A549 (cell line): ENCODE data around the gene LMBR1. TPM values are rescaled to one million over a fixed set of nuclear protein-coding genes. Genes with fewer than 3 reads are reported as not detected.
A peak's percentile ranks its signal among the peaks of the same experiment; 100 is the strongest.

ENCODE experiments used
- ATAC-seq, 2 experiments: fragments of 200-7000 bp in 1 of 2; fragments of >200 bp in 1 of 2; cut with Nextera tagmentation in 1 of 2; cut with Tn5 transposase in 1 of 2; 3 replicates each; pipeline versions ENCODE4 v1.8.0 to v1.9.1; 2018 to 2020; ENCODE audit warnings: mild to moderate bottlenecking in 1 of 2, moderate library complexity in 1 of 2
- CTCF ChIA-PET: fragments of 300-600 bp; sonication (Branson Sonifier 250); formaldehyde crosslinking; extraction: SDS; loops from one replicate; lab custom pipeline; 2021; ENCODE audit warnings: antibody characterized with exemption, inconsistent platforms; lab: Yijun Ruan, JAX
- POLR2A ChIA-PET: fragments of 350-600 bp; formaldehyde crosslinking; extraction: SDS; loops from one replicate; lab custom pipeline; 2021; ENCODE audit warnings: antibody characterized with exemption, inconsistent platforms; lab: Yijun Ruan, JAX
- DNase-seq, 2 experiments: peaks; one replicate each; pipeline versions ENCODE4 v3.0.0 to v3.0.0-alpha.2; 2011 to 2016; ENCODE audit warnings: low read depth in 1 of 2, low spot score in 1 of 2
- FAIRE-seq: peaks from 2 replicates; lab custom pipeline; 2011; peaks lifted over from hg19 to GRCh38; lab: Jason Lieb, UNC
- H3K27ac ChIP-seq, 2 experiments: fragments of >200 bp; sonication (Bioruptor Twin); formaldehyde crosslinking; 3 replicates each; pipeline ENCODE4 v1.5.1; 2016 to 2017
- H3K4me1 ChIP-seq: fragments of >200 bp; sonication (Bioruptor Twin); formaldehyde crosslinking; 3 replicates; pipeline ENCODE4 v1.6.1; 2016
- H3K4me2 ChIP-seq: fragments of >200 bp; sonication (Bioruptor Twin); formaldehyde crosslinking; 3 replicates; pipeline ENCODE4 v1.6.1; 2016
- H3K4me3 ChIP-seq: fragments of >200 bp; sonication (Bioruptor Twin); formaldehyde crosslinking; 3 replicates; pipeline ENCODE4 v1.5.1; 2016
- H3K9me3 ChIP-seq: fragments of >200 bp; sonication (Bioruptor Twin); formaldehyde crosslinking; 3 replicates; pipeline ENCODE4 v1.6.1; 2016
- BCL3 ChIP-seq: fragments of >200 bp; sonication (Bioruptor Twin); formaldehyde crosslinking; IDR thresholded peaks from 3 replicates; pipeline ENCODE4 v1.6.1; 2016
- CEBPB ChIP-seq, 2 experiments: fragments of >200 bp in 1 of 2; sonication (Bioruptor Twin) in 1 of 2; formaldehyde crosslinking in 1 of 2; IDR thresholded peaks; 2 replicates each; pipeline ENCODE4 v1.6.1; 2012 to 2016
- ELK1 ChIP-seq: fragments of 150-350 bp; IDR thresholded peaks from 2 replicates; pipeline ENCODE4 v1.6.1; 2014; ENCODE audit warnings: low read depth, mild to moderate bottlenecking, low read length
- ESRRA ChIP-seq: fragments of 150-350 bp; IDR thresholded peaks from 2 replicates; pipeline ENCODE4 v1.6.1; 2014; ENCODE audit warnings: mild to moderate bottlenecking, low read length, borderline replicate concordance
- FOXS1 ChIP-seq: fragments of 250-450 bp; sonication (Bioruptor Pico); IDR thresholded peaks from 2 replicates; pipeline ENCODE4 v1.5.0; 2020; ENCODE audit warnings: mild to moderate bottlenecking, moderate library complexity
- HES2 ChIP-seq: fragments of >200 bp; sonication (Bioruptor Twin); formaldehyde crosslinking; IDR thresholded peaks from 2 replicates; pipeline ENCODE4 v1.6.1; 2016
- KDM5A ChIP-seq: fragments of 200-600 bp; sonication (generic); IDR thresholded peaks from 2 replicates; pipeline ENCODE4 v1.6.1; 2016; ENCODE audit warnings: antibody characterized with exemption, mild to moderate bottlenecking
- MAFK ChIP-seq: fragments of 450-650 bp; IDR thresholded peaks from 2 replicates; pipeline ENCODE4 v1.6.1; 2014; ENCODE audit not compliant: partially characterized antibody
- MYC ChIP-seq: IDR thresholded peaks from 2 replicates; pipeline ENCODE4 v1.6.1; 2012; ENCODE audit warnings: mild to moderate bottlenecking, inconsistent platforms, low read length, improper control_type of control experiment, borderline replicate concordance
- NFE2L2 ChIP-seq: fragments of 150-350 bp; conservative IDR thresholded peaks from 2 replicates; pipeline ENCODE4 v1.6.1; 2014; ENCODE audit warnings: low read length
- NPAS2 ChIP-seq: fragments of 250-450 bp; sonication (Bioruptor Pico); IDR thresholded peaks from 2 replicates; pipeline ENCODE4 v1.8.0; 2022; ENCODE audit warnings: mild to moderate bottlenecking, moderate library complexity, borderline replicate concordance
- NR3C1 ChIP-seq: fragments of >200 bp; sonication (Bioruptor Twin); formaldehyde crosslinking; IDR thresholded peaks from 3 replicates; pipeline ENCODE4 v1.6.1; 2017
- PHF8 ChIP-seq: fragments of 200-600 bp; sonication (generic); IDR thresholded peaks from 2 replicates; pipeline ENCODE4 v1.6.1; 2016; ENCODE audit warnings: low read depth, mild to moderate bottlenecking, antibody characterized with exemption, moderate library complexity, borderline replicate concordance
- POLR2AphosphoS2 ChIP-seq: conservative IDR thresholded peaks from 2 replicates; pipeline ENCODE4 v1.6.1; 2012; ENCODE audit warnings: low read length, improper control_type of control experiment, inconsistent platforms
- RCOR1 ChIP-seq: fragments of 150-350 bp; IDR thresholded peaks from 2 replicates; pipeline ENCODE4 v1.6.1; 2014; ENCODE audit warnings: antibody characterized with exemption, low read length, low read depth
- REST ChIP-seq: fragments of 200-600 bp; sonication (generic); IDR thresholded peaks from 2 replicates; pipeline ENCODE4 v1.6.1; 2016; ENCODE audit warnings: antibody characterized with exemption, mild to moderate bottlenecking, moderate library complexity
- RFX5 ChIP-seq: fragments of 450-650 bp; IDR thresholded peaks from 2 replicates; pipeline ENCODE4 v1.7.1; 2014; ENCODE audit warnings: antibody characterized with exemption, mild to moderate bottlenecking, moderate library complexity
- RNF2 ChIP-seq: fragments of 200-600 bp; sonication (generic); IDR thresholded peaks from 2 replicates; pipeline ENCODE4 v1.6.1; 2016; ENCODE audit warnings: low read depth, mild to moderate bottlenecking, antibody characterized with exemption, moderate library complexity, borderline replicate concordance
- SMC3 ChIP-seq: fragments of >200 bp; sonication (Bioruptor Twin); formaldehyde crosslinking; IDR thresholded peaks from 3 replicates; pipeline ENCODE4 v1.6.1; 2018; ENCODE audit warnings: inconsistent platforms
- SREBF2 ChIP-seq: fragments of 450-650 bp; IDR thresholded peaks from 2 replicates; pipeline ENCODE4 v1.6.1; 2014; ENCODE audit warnings: mild to moderate bottlenecking, moderate library complexity
- TFCP2L1 ChIP-seq: fragments of 250-450 bp; sonication (Bioruptor Pico); IDR thresholded peaks from 2 replicates; pipeline ENCODE4 v1.5.0; 2021; ENCODE audit warnings: mild to moderate bottlenecking
- TP53 ChIP-seq: fragments of 250-450 bp; sonication (Bioruptor Pico); IDR thresholded peaks from 2 replicates; pipeline ENCODE4 v1.5.0; 2021; ENCODE audit warnings: mild to moderate bottlenecking, moderate library complexity
- ZC3H11A ChIP-seq: fragments of 450-650 bp; IDR thresholded peaks from 2 replicates; pipeline ENCODE4 v1.6.1; 2014; ENCODE audit warnings: antibody characterized with exemption, mild to moderate bottlenecking
- ZSCAN20 ChIP-seq: fragments of 250-450 bp; sonication (Bioruptor Pico); IDR thresholded peaks from 2 replicates; pipeline ENCODE4 v1.8.0; 2022; ENCODE audit warnings: mild to moderate bottlenecking, moderate library complexity
- WGBS: methylation state at CpG from one replicate; pipeline ENCODE4 v1.1.6; 2017; ENCODE audit errors: missing lambda C conversion rate; 5-methylcytosine and 5-hydroxymethylcytosine counted together
- polyA plus RNA-seq, 4 experiments: library from polyadenylated mRNA; depleted of rRNA in 3 of 4; stranded (reverse); fragments of >200 nt; fragmentation: RNase III in 1 of 4; extraction: RNeasy Plus Mini Kit Qiagen cat#74134 plus additional on column Dnase treatment in 1 of 4; gene quantifications; 2 replicates in 3 of 4; 3 replicates in 1 of 4; pipeline ENCODE4 v1.2.3, GENCODE V29; 2011 to 2017

Gene LMBR1
- polyA plus RNA-seq, 2 of the 4 experiments (the other 2 are of a cell fraction) = 33.2 to 42.3 TPM

DNA sequence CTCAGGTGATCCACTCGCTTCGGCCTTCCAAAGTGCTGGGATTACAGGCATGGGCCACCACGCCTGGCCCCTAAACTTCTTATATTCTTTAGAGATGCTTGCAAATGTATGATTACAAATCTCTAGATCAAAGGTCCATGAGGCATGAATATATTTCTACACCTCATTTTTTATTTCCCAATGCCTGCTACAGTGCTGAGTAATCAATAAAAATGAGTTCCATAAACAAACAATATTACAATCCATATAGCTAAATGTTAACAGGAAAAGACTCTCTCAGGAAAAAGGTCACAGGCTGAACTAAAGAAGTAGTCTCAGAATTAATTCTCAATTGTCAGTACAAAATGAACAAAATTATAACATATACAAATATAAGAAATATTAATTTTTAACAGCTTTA lies 90.8 kb downstream of the LMBR1 start:
- DNase-seq = no peak
- no peak for FAIRE-seq
- ChIA-PET CTCF (interaction anchor here (1.1 kb wide), 1 partner anchor 10 kb away, joined by 3 read pairs; no protein-coding TSS in a partner anchor), POLR2A (no interaction called here)
- Histone ChIP-seq H3K4me2 (no peak overlapping the region), H3K4me1 (no peaks in the 10 kb centered on the region), H3K27ac (no peak overlapping the region), H3K4me3 (no peak overlapping the region), H3K9me3 (no peaks in the 10 kb centered on the region)
- TF ChIP-seq NPAS2 (no peak), MYC (no peak), MAFK (peak; percentile 72)
- WGBS = 95% methylated on average over 3 of the region's 3 CpGs
- ATAC-seq = no peak

DNA sequence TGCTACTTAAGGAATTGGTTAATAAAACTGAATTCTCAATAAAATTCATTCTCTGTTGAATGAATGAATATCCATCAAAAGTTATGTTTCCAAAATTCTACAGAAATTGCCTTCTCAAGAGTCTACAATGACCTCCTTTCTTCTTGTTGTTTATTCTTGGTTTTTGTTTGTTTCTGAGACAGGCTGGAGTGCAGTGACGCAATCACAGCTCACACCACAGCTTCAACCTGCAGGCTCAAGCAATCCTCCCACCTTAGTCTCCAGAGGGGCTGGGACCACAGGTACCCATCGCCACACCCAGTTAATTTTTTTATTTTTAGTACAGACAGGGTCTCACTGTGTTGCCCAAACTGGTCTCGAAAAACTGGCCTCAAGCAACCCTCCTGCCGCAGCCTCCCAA lies 97.6 kb downstream of the LMBR1 start:
- DNase-seq = no peak
- POLR2A ChIA-PET = no interaction called here
- H3K4me3 ChIP-seq = no peak overlapping the region
- H3K4me1 ChIP-seq = peaks cover under 1% of the 10 kb centered on the region; the same call in 1 of the 3 replicates
- TF ChIP-seq NR3C1 = no peak
- no peak for TF ChIP-seq RCOR1
- peak in 1 of 2 experiments; percentile 50; a peak in 2 of 4 replicates for TF ChIP-seq CEBPB (IDR thresholded peaks at IDR 0.05)
- no peak for TF ChIP-seq BCL3
- no peak for TF ChIP-seq TFCP2L1 (CRISPR knock-in tag)
- no peak for TF ChIP-seq ZSCAN20 (CRISPR knock-in tag)
- TF ChIP-seq, all 56 proteins: peak for 1
- no peaks in the 10 kb centered on the region for H3K9me3 ChIP-seq
- CTCF ChIA-PET = no interaction called here
- no peak overlapping the region for H3K4me2 ChIP-seq
- ATAC-seq = no peak
- 95% methylated on average over 4 of the region's 4 CpGs for WGBS
- no peak overlapping the region for H3K27ac ChIP-seq
- no peak for FAIRE-seq

DNA sequence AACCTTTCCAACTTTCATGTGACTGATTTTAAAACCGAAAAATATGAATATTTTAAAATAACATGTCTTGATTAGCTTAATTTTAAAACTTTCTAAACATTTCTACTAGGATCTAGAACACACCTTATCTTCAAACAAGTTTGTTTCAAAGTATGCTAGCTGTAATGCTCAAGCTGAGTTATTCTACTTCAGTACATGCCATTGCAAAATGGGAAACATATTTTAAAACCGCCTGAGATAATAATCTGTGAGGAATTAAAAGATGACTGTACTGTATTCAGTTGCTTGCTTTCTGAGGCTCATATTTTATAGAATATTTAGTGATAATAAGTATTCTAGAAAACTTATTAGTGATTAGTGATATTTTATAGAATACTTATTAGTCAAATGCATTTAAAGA lies 99.6 kb downstream of the LMBR1 start:
- H3K27ac ChIP-seq = no peak overlapping the region
- CTCF ChIA-PET = interaction anchor here (1.1 to 1.5 kb wide), 3 partner anchors 9 to 1448 kb away, joined by 3 to 6 read pairs (median 3); no protein-coding TSS in a partner anchor
- POLR2A ChIA-PET = no interaction called here
- no peak overlapping the region for H3K4me2 ChIP-seq
- no peak for ATAC-seq
- no peaks in the 10 kb centered on the region for H3K9me3 ChIP-seq
- FAIRE-seq = no peak
- no peak for TF ChIP-seq POLR2AphosphoS2
- no peak for TF ChIP-seq PHF8
- TF ChIP-seq CEBPB (IDR thresholded peaks at IDR 0.05) = no peak
- TF ChIP-seq ESRRA = no peak
- no peak for TF ChIP-seq SREBF2
- TF ChIP-seq ELK1 = no peak
- TF ChIP-seq REST = no peak
- TF ChIP-seq RFX5 = no peak
- TF ChIP-seq TP53 = no peak
- no peak for TF ChIP-seq FOXS1 (CRISPR knock-in tag)
- no peak for TF ChIP-seq NFE2L2
- TF ChIP-seq SMC3 = no peak
- no peak for TF ChIP-seq RNF2
- TF ChIP-seq KDM5A = no peak
- TF ChIP-seq ZC3H11A = no peak
- TF ChIP-seq HES2 = no peak
- TF ChIP-seq, all 56 proteins: peak for 0
- no peak for DNase-seq
- Histone ChIP-seq H3K4me3 (no peak overlapping the region), H3K4me1 (peaks cover 5% of the 10 kb centered on the region; the same call in 1 of the 3 replicates)
- 79% methylated on average over 2 of the region's 2 CpGs for WGBS
